HEK293T (cell line): ENCODE results near the gene KDM4C.

Experiments
- BHLHE40 ChIP-seq: fragments of 450-650 bp; IDR thresholded peaks from 2 replicates; pipeline ENCODE4 v1.6.1; 2016; ENCODE audit warnings: mild to moderate bottlenecking, moderate library complexity, borderline replicate concordance
- FOXA1 ChIP-seq: fragments of 450-650 bp; IDR thresholded peaks from 2 replicates; pipeline ENCODE4 v1.6.1; 2016; ENCODE audit warnings: mild to moderate bottlenecking
- FOXM1 ChIP-seq: fragments of 450-650 bp; IDR thresholded peaks from 2 replicates; pipeline ENCODE4 v1.6.1; 2017; ENCODE audit warnings: mild to moderate bottlenecking, borderline replicate concordance
- HDGF ChIP-seq: fragments of 450-650 bp; IDR thresholded peaks from 2 replicates; pipeline ENCODE4 v1.6.1; 2017; ENCODE audit warnings: antibody characterized with exemption, borderline replicate concordance
- SP1 ChIP-seq: fragments of 450-650 bp; IDR thresholded peaks from 2 replicates; pipeline ENCODE4 v1.6.1; 2017

DNA sequence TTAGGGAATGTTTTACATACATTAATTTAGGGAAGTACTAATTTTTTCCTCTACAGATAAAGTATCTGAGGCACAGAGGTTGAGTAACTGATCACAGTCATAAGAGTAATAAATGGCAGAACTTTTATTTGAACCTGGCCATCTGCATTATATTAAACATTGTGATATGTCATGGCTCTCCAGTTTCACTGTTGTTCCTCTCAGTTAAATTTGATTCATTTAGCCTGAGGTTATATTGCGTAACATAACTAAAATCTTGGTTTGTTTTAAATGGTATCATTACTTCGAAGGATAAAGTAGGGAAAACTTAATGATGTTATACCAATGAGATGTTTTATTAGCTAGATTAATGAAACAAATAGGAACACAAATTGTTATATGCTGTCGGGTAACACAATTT lies 284.4 kb downstream of the KDM4C start:
- TF ChIP-seq SP1 (no peak), FOXM1 (no peak), FOXA1 (no peak), HDGF (no peak), BHLHE40 (no peak)
